HCT116 (cell line): ENCODE data around the gene ADGRG4. TPM values are rescaled to one million over a fixed set of nuclear protein-coding genes. Genes with fewer than 3 reads are reported as not detected.

ENCODE experiments used
- ATAC-seq: fragments of 200-7000 bp; cut with Tn5 transposase; 2 replicates; pipeline ENCODE4 v1.9.1; 2020; ENCODE audit warnings: mild to moderate bottlenecking, moderate library complexity
- BruUV-seq: library from RNA; stranded (reverse); fragments of 400-500 nt; replicated peaks from 2 replicates; lab custom pipeline; 2021; lab: Mats Ljungman, UMichigan
- CTCF ChIA-PET: fragments of 300-600 bp; sonication (Branson Sonifier 250); formaldehyde crosslinking; loops from one replicate; lab custom pipeline; 2021; ENCODE audit warnings: antibody characterized with exemption; lab: Charles Lee
- POLR2A ChIA-PET: fragments of 300-600, 350-600 bp; sonication (Branson Sonifier 250); formaldehyde crosslinking; loops from one replicate; lab custom pipeline; 2021; ENCODE audit warnings: antibody characterized with exemption; lab: Charles Lee
- RAD21 ChIA-PET, 2 experiments: fragments of 300-600 bp; sonication (Branson Sonifier 250); formaldehyde crosslinking; loops; one replicate each; lab custom pipeline; 2023; ENCODE audit warnings: low total read pairs in 2 of 2; ENCODE audit not compliant: uncharacterized antibody in 2 of 2, unreplicated experiment in 2 of 2, low non-redundant PET in 1 of 2; lab: Charles Lee
- DNase-seq: peaks from one replicate; pipeline ENCODE4 v3.0.0-alpha.2; 2010; ENCODE audit warnings: low read depth, low spot score
- H2AFZ ChIP-seq: fragments of 200-600 bp; shearing (Covaris generic), sonication (generic); 2 replicates; pipeline ENCODE4 v1.6.1; 2017; ENCODE audit warnings: low read depth, mixed run types, mixed read lengths, antibody characterized with exemption, low read length; ENCODE audit not compliant: poor library complexity, severe bottlenecking
- H3K27ac ChIP-seq: 2 replicates; pipeline ENCODE4 v1.5.1; 2012; ENCODE audit warnings: low read depth, low read length
- H3K27me3 ChIP-seq: fragments of 200-600 bp; sonication (generic); 2 replicates; pipeline ENCODE4 v1.6.1; 2016; ENCODE audit warnings: mixed run types, low read length, mixed read lengths; ENCODE audit not compliant: insufficient read depth
- H3K36me3 ChIP-seq, 2 experiments: fragments of 200-500 bp in 1 of 2; fragments of 200-600 bp in 1 of 2; sonication (Bioruptor generic) in 1 of 2; sonication (generic) in 1 of 2; 2 replicates each; pipeline versions ENCODE4 v1.5.1 to v1.6.1; 2014 to 2016; ENCODE audit warnings: low read length in 2 of 2, inconsistent platforms in 1 of 2, mixed read lengths in 1 of 2, mixed run types in 1 of 2; ENCODE audit not compliant: insufficient read depth in 2 of 2, control insufficient read depth in 1 of 2
- H3K4me1 ChIP-seq, 2 experiments: fragments of 200-600 bp in 1 of 2; sonication (generic) in 1 of 2; 2 replicates each; pipeline versions ENCODE4 v1.5.1 to v1.6.1; 2012 to 2017; ENCODE audit warnings: low read length in 2 of 2, inconsistent platforms in 1 of 2, mild to moderate bottlenecking in 1 of 2, mixed read lengths in 1 of 2, mixed run types in 1 of 2, moderate library complexity in 1 of 2; ENCODE audit not compliant: insufficient read depth in 2 of 2, control insufficient read depth in 1 of 2
- H3K4me2 ChIP-seq: fragments of 200-600 bp; sonication (generic); 2 replicates; pipeline ENCODE4 v1.6.1; 2017; ENCODE audit warnings: mixed run types, low read length, mixed read lengths
- H3K4me3 ChIP-seq, 2 experiments: fragments of 200-600 bp in 1 of 2; sonication (generic) in 1 of 2; replicated peaks in 1 of 2; 2 replicates each; pipeline ENCODE4 v1.5.1; 2011 to 2016; ENCODE audit warnings: low read length in 2 of 2, control low read depth in 1 of 2, low read depth in 1 of 2, mild to moderate bottlenecking in 1 of 2, mixed read lengths in 1 of 2, mixed run types in 1 of 2
- H3K79me2 ChIP-seq: fragments of 200-600 bp; sonication (generic); 2 replicates; pipeline ENCODE4 v1.6.1; 2017; ENCODE audit warnings: mild to moderate bottlenecking, mixed run types, low read length, moderate library complexity, mixed read lengths; ENCODE audit not compliant: insufficient read depth
- H3K9ac ChIP-seq: fragments of 200-600 bp; sonication (generic); 2 replicates; pipeline ENCODE4 v1.6.1; 2016; ENCODE audit warnings: low read length, mixed read lengths
- H3K9me2 ChIP-seq: fragments of 200-600 bp; sonication (generic), shearing (Covaris generic); 2 replicates; pipeline ENCODE4 v1.6.1; 2017; ENCODE audit warnings: mixed run types, mild to moderate bottlenecking, moderate library complexity; ENCODE audit not compliant: insufficient read depth
- H3K9me3 ChIP-seq, 2 experiments: fragments of 200-500 bp in 1 of 2; fragments of 200-600 bp in 1 of 2; sonication (Bioruptor generic) in 1 of 2; sonication (generic) in 1 of 2; 2 replicates each; pipeline ENCODE4 v1.6.1; 2014 to 2017; ENCODE audit warnings: low read length in 2 of 2, mixed read lengths in 2 of 2, inconsistent platforms in 1 of 2, low read depth in 1 of 2, mild to moderate bottlenecking in 1 of 2, mixed run types in 1 of 2, moderate library complexity in 1 of 2; ENCODE audit not compliant: control insufficient read depth in 1 of 2, insufficient read depth in 1 of 2
- H4K20me1 ChIP-seq: fragments of 200-600 bp; sonication (generic), shearing (Covaris generic); 2 replicates; pipeline ENCODE4 v1.6.1; 2017; ENCODE audit warnings: mixed run types, mild to moderate bottlenecking, moderate library complexity; ENCODE audit not compliant: insufficient read depth
- CEBPB ChIP-seq: IDR thresholded peaks from 2 replicates; pipeline ENCODE4 v1.6.1; 2012; ENCODE audit warnings: low read depth
- CTCF ChIP-seq, 3 experiments: fragments of 200-600 bp in 1 of 3; sonication (generic) in 1 of 3; IDR thresholded peaks in 2 of 3; conservative IDR thresholded peaks in 1 of 3; 2 replicates each; pipeline ENCODE4 v1.5.1; 2012 to 2017; ENCODE audit warnings: low read depth in 2 of 3, low read length in 2 of 3, antibody characterized with exemption in 1 of 3, borderline replicate concordance in 1 of 3, control low read depth in 1 of 3, mild to moderate bottlenecking in 1 of 3, mixed read lengths in 1 of 3, mixed run types in 1 of 3, moderate library complexity in 1 of 3; ENCODE audit not compliant: insufficient read depth in 1 of 3
- EGR1 ChIP-seq: IDR thresholded peaks from 2 replicates; pipeline ENCODE4 v1.6.1; 2012; ENCODE audit warnings: low read depth
- EZH2phosphoT487 ChIP-seq: fragments of 200-600 bp; IDR thresholded peaks from 2 replicates; pipeline ENCODE4 v1.6.1; 2018; ENCODE audit warnings: antibody characterized with exemption, borderline replicate concordance
- FOSL1 ChIP-seq: IDR thresholded peaks from 2 replicates; pipeline ENCODE4 v1.6.1; 2012; ENCODE audit warnings: low read depth
- JUND ChIP-seq: IDR thresholded peaks from 2 replicates; pipeline ENCODE4 v1.6.1; 2012
- POLR2A ChIP-seq: IDR thresholded peaks from 2 replicates; pipeline ENCODE4 v1.7.0; 2011; ENCODE audit warnings: borderline replicate concordance; ENCODE audit not compliant: insufficient read depth, insufficient read length; ENCODE audit errors: extremely low read depth
- RAD21 ChIP-seq: IDR thresholded peaks from 2 replicates; pipeline ENCODE4 v1.6.1; 2012; ENCODE audit warnings: low read depth, mild to moderate bottlenecking
- REST ChIP-seq: IDR thresholded peaks from 2 replicates; pipeline ENCODE4 v1.6.1; 2012; ENCODE audit warnings: low read depth
- SP1 ChIP-seq: IDR thresholded peaks from 2 replicates; pipeline ENCODE4 v1.6.1; 2012; ENCODE audit warnings: low read depth
- TCF7L2 ChIP-seq: IDR thresholded peaks from 2 replicates; pipeline ENCODE4 v1.7.0; 2011; ENCODE audit warnings: borderline replicate concordance, inconsistent platforms; ENCODE audit not compliant: insufficient read depth, insufficient read length; ENCODE audit errors: extremely low read depth
- ZNF274 ChIP-seq: fragments of 200-500 bp; sonication (Bioruptor generic); IDR thresholded peaks from 2 replicates; pipeline ENCODE4 v1.6.1; 2014; ENCODE audit warnings: mild to moderate bottlenecking, low read depth, low read length, inconsistent platforms
- intact Hi-C: fragments of 100-400 bp; cut with micrococcal nuclease; formaldehyde crosslinking; loops from 2 replicates; pipeline ENCODE4 v1.10.0; 2022
- total RNA-seq: library from RNA; stranded (reverse); gene quantifications from one replicate; pipeline ENCODE4 v1.2.1, GENCODE V29; 2021; ENCODE audit not compliant: unreplicated experiment
- TF ChIP-seq, protein P1 (sequence below): IDR thresholded peaks from 2 replicates; pipeline ENCODE4 v1.6.1; 2012
- TF ChIP-seq, protein P2 (sequence below): IDR thresholded peaks from 2 replicates; pipeline ENCODE4 v1.6.1; 2011; ENCODE audit warnings: mild to moderate bottlenecking, low read length, moderate library complexity; ENCODE audit not compliant: insufficient replicate concordance; ENCODE audit errors: extremely low read depth

Gene ADGRG4
- total RNA-seq, 1 experiment from 2014 or later, result not detected

DNA sequence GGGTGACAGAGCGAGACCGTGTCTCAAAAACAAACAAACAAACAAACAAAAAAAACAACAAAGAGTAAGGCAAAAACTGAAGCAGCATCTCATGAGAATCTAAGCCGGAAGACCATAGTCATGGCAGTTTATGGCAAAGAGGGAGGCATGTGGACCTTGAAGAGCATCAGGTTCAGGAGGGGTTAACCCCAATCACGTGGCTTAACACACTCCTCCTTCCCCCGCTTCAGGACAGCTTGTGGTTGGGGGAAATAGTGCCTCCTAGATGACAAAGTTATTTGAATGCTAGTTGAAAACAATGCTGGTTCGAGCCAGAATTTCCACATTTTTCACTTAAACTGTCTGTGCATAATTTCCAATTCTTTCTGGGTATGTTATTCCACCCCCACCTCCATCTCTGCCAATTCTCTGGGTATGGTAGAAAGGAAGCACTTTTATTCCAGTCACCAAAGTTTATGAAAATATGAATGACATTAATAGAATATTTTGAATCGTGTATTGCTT lies 37.9 kb upstream of the ADGRG4 start (continued):
- TF ChIP-seq POLR2A, result no peak
- TF ChIP-seq, protein P1, sequence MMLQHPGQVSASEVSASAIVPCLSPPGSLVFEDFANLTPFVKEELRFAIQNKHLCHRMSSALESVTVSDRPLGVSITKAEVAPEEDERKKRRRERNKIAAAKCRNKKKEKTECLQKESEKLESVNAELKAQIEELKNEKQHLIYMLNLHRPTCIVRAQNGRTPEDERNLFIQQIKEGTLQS, result no peak
- TF ChIP-seq, all 23 proteins: peak for 0

- POLR2A ChIA-PET, result no interaction called here
- no peak for TF ChIP-seq RAD21
- no peak for TF ChIP-seq FOSL1
- no peak for TF ChIP-seq JUND
- TF ChIP-seq REST, result no peak
- TF ChIP-seq CEBPB, result no peak
- no peak for TF ChIP-seq POLR2A
- TF ChIP-seq EZH2phosphoT487, result no peak
- TF ChIP-seq, protein P2, sequence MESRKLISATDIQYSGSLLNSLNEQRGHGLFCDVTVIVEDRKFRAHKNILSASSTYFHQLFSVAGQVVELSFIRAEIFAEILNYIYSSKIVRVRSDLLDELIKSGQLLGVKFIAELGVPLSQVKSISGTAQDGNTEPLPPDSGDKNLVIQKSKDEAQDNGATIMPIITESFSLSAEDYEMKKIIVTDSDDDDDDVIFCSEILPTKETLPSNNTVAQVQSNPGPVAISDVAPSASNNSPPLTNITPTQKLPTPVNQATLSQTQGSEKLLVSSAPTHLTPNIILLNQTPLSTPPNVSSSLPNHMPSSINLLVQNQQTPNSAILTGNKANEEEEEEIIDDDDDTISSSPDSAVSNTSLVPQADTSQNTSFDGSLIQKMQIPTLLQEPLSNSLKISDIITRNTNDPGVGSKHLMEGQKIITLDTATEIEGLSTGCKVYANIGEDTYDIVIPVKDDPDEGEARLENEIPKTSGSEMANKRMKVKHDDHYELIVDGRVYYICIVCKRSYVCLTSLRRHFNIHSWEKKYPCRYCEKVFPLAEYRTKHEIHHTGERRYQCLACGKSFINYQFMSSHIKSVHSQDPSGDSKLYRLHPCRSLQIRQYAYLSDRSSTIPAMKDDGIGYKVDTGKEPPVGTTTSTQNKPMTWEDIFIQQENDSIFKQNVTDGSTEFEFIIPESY, result no peak
- no peak for TF ChIP-seq TCF7L2
- TF ChIP-seq EGR1, result no peak
- TF ChIP-seq, protein P1, result no peak
- TF ChIP-seq SP1, result no peak
- TF ChIP-seq CTCF (IDR thresholded peaks at IDR 0.05 in 2 of 3, conservative IDR thresholded peaks at IDR 0.05 in 1 of 3; ENCODE audit: borderline replicate concordance in 1 of 3, insufficient read depth in 1 of 3, low read depth in 2 of 3, low read length in 2 of 3), result no peak
- no peak for TF ChIP-seq ZNF274
- RAD21 ChIA-PET, result no interaction called here
- Histone ChIP-seq H3K9me3 (no peaks in the 10 kb centered on the region), H3K4me3 (no peak overlapping the region), H3K79me2 (no peaks in the 10 kb centered on the region), H2AFZ (no peak overlapping the region), H3K9ac (no peak overlapping the region), H3K4me1 (peaks cover 0 to 7% of the 10 kb centered on the region in 2 experiments; a peak in 2 of 4 replicates), H3K4me2 (no peak overlapping the region), H3K9me2 (no peaks in the 10 kb centered on the region), H3K27ac (no peak overlapping the region), H3K27me3 (no peaks in the 10 kb centered on the region), H3K36me3 (no peaks in the 10 kb centered on the region), H4K20me1 (no peaks in the 10 kb centered on the region)
- BruUV-seq, result no TSS peak
- CTCF ChIA-PET, result interaction anchor here (3.2 kb wide), 1 partner anchor 239 kb away, joined by 20 read pairs; no protein-coding TSS in a partner anchor
- ATAC-seq (no peak), DNase-seq (no peak)
- intact Hi-C loops, result loop anchor here (10.0 kb wide), 1 partner anchor 102 kb away; no protein-coding TSS in a partner anchor
These were observed 33.9 kb upstream of the ADGRG4 start for GRCh38 chrX:136266828-136267227.
